Dendritic cell treated with granulocyte-macrophage colony-stimulating factor and Interleukin-4, amounts not matched to agents 40 ng/mL and 50 ng/mL, for 4 days (primary cell): Measurements from ENCODE around the gene PSMC3IP.
"Not testable (repeated sequence)": the region's sequence is repeated elsewhere in the genome, so short reads cannot be mapped to it uniquely, and the experiment has no call there.

Experiments
- H3K27ac Mint-ChIP-seq: one replicate; pipeline ENCODE4 v1.8.0; 2022; ENCODE audit warnings: mild to moderate bottlenecking, mixed read lengths
- H3K27me3 Mint-ChIP-seq: one replicate; pipeline ENCODE4 v1.8.0; 2022; ENCODE audit warnings: mild to moderate bottlenecking, mixed read lengths
- H3K36me3 Mint-ChIP-seq: one replicate; pipeline ENCODE4 v1.8.0; 2022; ENCODE audit warnings: low read depth, mixed read lengths
- H3K4me1 Mint-ChIP-seq: one replicate; pipeline ENCODE4 v1.8.0; 2022; ENCODE audit warnings: low read depth, mixed read lengths
- H3K4me3 Mint-ChIP-seq: one replicate; pipeline ENCODE4 v1.8.0; 2022; ENCODE audit warnings: mild to moderate bottlenecking, moderate library complexity, mixed read lengths
- H3K9me3 Mint-ChIP-seq: one replicate; pipeline ENCODE4 v1.8.0; 2022; ENCODE audit warnings: mixed read lengths
- intact Hi-C: fragments of 100-400 bp; cut with micrococcal nuclease; formaldehyde crosslinking; loops from one replicate; pipeline ENCODE4 v1.15.0; 2022

Gene PSMC3IP, protein sequence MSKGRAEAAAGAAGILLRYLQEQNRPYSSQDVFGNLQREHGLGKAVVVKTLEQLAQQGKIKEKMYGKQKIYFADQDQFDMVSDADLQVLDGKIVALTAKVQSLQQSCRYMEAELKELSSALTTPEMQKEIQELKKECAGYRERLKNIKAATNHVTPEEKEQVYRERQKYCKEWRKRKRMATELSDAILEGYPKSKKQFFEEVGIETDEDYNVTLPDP

DNA sequence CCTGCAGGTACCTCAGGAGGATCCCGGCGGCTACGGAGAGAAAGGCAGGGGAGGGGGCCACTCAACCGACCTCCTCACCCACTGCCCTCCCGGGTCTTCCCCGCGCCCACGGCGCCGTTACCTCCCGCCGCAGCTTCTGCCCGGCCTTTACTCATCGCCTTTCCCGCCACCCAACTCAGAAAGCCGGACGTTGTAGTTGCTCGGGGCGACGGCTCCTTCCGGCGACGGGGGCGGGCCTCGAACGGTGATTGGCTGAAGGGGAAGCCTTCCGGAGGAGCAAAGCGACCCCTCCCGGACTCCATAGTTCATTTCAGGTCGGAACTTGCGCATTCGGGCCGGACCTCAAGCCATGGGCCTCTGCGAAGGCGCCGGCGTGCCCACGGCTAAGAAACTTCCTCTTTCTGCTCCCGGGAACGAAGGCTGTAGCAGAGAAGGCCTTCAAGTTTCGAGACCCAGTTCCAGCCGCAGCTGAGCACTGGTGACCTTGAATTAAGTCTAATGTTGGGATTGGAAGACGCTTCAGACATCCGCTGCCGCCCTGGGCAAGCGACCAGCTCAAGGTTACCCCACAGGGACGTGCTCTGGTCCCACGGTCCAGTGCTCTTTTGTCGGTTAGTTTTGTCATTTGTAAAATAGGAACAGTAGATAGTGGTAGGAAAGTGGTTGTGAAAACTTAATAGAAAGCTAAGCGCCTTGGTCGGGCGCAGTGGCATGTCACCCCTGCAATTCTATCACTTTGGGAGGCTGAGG is at the start of gene PSMC3IP:
Gene PSMC3IP (minus strand): TSS at position 198 of the 750 bp plus-strand sequence. CDS start 43 bp downstream, at position 155.
- Mint-ChIP-seq H3K27me3 (no peaks in the 10 kb centered on the region), H3K9me3 (no peaks in the 10 kb centered on the region), H3K4me1 (peaks cover 55% of the 10 kb centered on the region), H3K36me3 (peaks cover 84% of the 10 kb centered on the region), H3K27ac (peak within 1 kb of the TSS; percentile 95), H3K4me3 (peak within 1 kb of the TSS; percentile 79)
- intact Hi-C loops = loop anchor here (1.0 to 2.0 kb wide), 3 partner anchors 10 to 101 kb away; partner anchors contain the start of genes MLX, RETREG3 and TUBG1

DNA sequence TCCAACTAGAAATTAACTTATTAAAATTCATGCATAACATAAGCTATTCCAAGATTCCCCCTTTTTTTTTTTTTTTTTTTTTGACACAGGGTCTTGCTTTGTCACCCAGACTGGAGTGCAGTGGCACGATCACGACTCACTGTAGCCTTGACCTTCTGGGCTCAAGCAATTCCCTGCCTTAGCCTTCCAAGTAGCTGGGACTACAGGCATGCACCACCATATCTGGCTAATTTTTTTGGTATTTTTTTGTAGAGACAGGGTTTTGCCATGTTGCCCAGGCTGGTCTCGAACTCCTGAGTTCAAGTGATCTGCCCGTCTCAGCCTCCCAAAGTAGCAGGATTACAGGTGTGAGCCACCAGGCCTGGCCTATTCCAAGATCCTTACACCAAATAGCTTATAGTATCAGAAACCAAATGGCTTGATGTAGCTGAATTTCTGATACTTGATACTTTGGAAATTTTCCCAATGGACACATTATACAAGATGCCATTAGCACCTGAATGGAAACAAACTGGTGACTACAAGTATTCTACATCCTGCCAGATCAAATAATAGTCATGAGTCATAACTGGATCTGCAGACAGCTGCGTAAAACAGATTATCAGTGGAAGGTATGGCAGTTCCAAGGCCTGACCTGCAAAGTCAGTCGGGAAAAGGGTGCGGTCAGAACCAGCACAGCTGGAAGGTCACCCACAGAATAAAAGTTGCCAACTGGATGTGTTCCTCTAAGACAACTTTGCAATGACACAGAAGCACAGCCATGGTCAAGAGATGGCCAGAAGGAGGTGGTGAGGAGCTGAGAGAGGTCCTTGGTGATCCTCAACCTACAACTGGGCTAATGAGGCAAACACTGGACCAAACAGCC is 46.4 kb upstream of the PSMC3IP start:
- H3K27me3 Mint-ChIP-seq = no peaks in the 10 kb centered on the region
- no peaks in the 10 kb centered on the region for H3K9me3 Mint-ChIP-seq
- no peak overlapping the region for H3K27ac Mint-ChIP-seq
- no peaks in the 10 kb centered on the region for H3K4me1 Mint-ChIP-seq
- H3K4me3 Mint-ChIP-seq = no peak overlapping the region
- H3K36me3 Mint-ChIP-seq = no peaks in the 10 kb centered on the region
- intact Hi-C loops = no loop called here

DNA sequence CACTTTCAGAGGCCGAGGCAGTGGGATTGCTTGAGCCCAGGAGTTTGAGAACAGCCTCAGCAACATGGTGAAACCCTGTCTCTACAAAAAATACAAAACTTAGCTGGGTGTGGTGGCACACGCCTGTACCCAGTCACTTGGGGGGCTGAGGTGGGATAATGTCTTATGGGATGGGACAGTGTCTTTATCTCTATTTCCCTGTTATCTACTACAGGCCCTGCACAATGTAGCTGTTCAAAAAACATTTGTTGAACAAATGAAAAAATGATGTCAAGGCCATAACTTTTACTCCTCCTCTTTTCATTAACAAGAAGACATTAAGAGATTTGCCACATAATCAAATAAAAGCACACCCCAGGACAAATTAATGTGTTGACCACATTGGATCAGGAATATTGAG is 45.7 kb upstream of the PSMC3IP start:
- Mint-ChIP-seq H3K4me3 (no peak overlapping the region), H3K4me1 (no peaks in the 10 kb centered on the region), H3K9me3 (no peaks in the 10 kb centered on the region), H3K27ac (no peak overlapping the region), H3K27me3 (no peaks in the 10 kb centered on the region), H3K36me3 (no peaks in the 10 kb centered on the region)
- intact Hi-C loops = no loop called here

DNA sequence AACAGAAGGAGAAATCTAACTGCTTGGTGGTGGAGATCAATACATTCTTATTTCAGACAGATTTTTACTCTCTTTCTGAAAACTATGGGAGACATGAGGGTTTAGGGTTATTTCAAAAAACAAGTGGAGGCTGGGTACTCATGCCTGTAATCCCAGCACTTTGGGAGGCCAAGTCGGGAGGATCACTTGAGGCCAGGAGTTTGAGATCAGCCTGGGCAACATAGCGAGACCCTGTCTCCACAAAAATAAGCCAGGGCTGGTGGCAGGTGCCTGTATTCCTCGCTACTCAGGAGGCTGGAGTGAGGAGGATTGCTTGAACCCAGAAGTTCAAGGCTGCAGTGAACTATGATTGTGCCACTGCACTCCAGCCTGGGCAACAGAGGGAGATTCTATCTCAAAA is 44.5 kb upstream of the PSMC3IP start:
- H3K27me3 Mint-ChIP-seq, H3K9me3 Mint-ChIP-seq, H3K4me3 Mint-ChIP-seq, H3K36me3 Mint-ChIP-seq, H3K27ac Mint-ChIP-seq, intact Hi-C loops, H3K4me1 Mint-ChIP-seq: not testable (repeated sequence)

GRCh38 chr17:42618442-42619150 is 41.1 kb upstream of the PSMC3IP start:
- Mint-ChIP-seq H3K9me3 (no peaks in the 10 kb centered on the region), H3K36me3 (peaks cover 24% of the 10 kb centered on the region), H3K27ac (no peak overlapping the region), H3K4me3 (no peak overlapping the region), H3K4me1 (no peaks in the 10 kb centered on the region), H3K27me3 (no peaks in the 10 kb centered on the region)
- intact Hi-C loops = no loop called here

DNA sequence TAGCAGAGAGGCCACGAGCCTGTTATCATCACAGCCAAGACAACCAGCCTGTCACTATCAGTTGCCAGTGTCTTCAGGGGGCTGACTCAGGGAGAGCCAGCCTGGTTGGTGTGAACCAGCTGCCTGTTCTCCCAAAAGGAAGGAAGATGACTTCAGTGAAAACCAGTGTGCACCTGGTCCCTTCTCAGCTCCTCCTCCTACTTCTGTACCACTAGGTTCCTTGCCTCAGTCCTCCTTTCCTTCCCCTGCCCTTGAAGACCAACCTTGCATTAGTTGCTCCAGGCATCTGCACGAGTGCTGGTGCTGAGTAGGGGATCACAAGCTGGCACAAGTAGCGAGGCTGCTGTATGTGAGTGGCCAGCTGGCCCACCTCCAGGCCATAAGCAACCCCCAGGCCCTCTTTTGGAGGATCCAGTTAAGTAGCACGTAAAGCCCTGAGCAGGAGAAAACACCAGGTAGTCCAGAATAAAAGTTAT is 40.5 kb upstream of the PSMC3IP start:
- no peak overlapping the region for H3K27ac Mint-ChIP-seq
- H3K9me3 Mint-ChIP-seq = no peaks in the 10 kb centered on the region
- peaks cover 29% of the 10 kb centered on the region for H3K36me3 Mint-ChIP-seq
- intact Hi-C loops = no loop called here
- H3K27me3 Mint-ChIP-seq = no peaks in the 10 kb centered on the region
- H3K4me3 Mint-ChIP-seq = no peak overlapping the region
- no peaks in the 10 kb centered on the region for H3K4me1 Mint-ChIP-seq

DNA sequence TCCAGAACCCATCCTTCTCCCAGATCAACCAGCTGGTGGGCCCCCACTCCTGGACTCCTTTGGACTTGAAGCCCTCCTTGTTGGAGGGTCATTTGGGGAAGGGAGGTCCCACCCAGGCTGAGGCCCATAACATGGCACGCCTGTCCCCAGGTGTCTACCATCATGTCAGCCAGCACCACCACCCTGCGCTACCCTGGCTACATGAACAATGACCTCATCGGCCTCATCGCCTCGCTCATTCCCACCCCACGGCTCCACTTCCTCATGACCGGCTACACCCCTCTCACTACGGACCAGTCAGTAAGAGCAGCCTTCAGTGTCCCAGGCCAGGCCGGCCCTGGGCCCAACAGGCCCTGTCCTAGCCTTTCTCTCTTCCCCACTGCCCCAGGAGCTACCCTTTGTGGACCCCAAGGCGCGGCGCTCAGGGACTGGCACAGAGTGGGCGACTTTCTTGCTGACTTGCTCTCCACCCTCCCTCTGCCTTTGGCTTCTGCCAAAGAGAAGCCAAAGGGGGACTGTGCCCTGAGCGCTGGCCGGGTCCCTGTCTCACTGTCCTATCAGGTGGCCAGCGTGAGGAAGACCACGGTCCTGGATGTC is 36.3 kb upstream of the PSMC3IP start:
- Mint-ChIP-seq H3K27ac (no peak overlapping the region), H3K36me3 (peaks cover 56% of the 10 kb centered on the region), H3K27me3 (no peaks in the 10 kb centered on the region), H3K4me1 (peaks cover 4% of the 10 kb centered on the region), H3K4me3 (no peak overlapping the region), H3K9me3 (no peaks in the 10 kb centered on the region)
- intact Hi-C loops = no loop called here

DNA sequence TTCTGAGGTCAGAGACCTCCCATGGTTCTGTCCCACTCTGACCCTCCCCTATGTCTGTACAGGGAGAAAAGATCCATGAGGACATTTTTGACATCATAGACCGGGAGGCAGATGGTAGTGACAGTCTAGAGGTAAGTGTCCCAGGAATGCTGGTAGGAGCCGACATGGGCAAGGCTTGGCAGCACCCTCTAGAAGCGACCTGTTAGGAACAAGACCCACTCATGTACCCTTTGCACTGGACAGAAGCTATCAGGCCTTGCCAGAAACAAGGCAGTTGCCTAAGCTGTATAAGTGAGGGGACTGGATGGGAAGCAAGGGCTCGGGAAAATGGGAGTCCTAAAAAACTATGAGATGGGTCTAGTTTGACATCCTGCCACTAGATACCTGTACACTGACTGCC is 34.5 kb upstream of the PSMC3IP start:
- Mint-ChIP-seq H3K4me3 (no peak overlapping the region), H3K4me1 (peaks cover 4% of the 10 kb centered on the region), H3K27ac (no peak overlapping the region), H3K36me3 (peaks cover 60% of the 10 kb centered on the region), H3K27me3 (no peaks in the 10 kb centered on the region), H3K9me3 (no peaks in the 10 kb centered on the region)
- intact Hi-C loops = no loop called here

DNA sequence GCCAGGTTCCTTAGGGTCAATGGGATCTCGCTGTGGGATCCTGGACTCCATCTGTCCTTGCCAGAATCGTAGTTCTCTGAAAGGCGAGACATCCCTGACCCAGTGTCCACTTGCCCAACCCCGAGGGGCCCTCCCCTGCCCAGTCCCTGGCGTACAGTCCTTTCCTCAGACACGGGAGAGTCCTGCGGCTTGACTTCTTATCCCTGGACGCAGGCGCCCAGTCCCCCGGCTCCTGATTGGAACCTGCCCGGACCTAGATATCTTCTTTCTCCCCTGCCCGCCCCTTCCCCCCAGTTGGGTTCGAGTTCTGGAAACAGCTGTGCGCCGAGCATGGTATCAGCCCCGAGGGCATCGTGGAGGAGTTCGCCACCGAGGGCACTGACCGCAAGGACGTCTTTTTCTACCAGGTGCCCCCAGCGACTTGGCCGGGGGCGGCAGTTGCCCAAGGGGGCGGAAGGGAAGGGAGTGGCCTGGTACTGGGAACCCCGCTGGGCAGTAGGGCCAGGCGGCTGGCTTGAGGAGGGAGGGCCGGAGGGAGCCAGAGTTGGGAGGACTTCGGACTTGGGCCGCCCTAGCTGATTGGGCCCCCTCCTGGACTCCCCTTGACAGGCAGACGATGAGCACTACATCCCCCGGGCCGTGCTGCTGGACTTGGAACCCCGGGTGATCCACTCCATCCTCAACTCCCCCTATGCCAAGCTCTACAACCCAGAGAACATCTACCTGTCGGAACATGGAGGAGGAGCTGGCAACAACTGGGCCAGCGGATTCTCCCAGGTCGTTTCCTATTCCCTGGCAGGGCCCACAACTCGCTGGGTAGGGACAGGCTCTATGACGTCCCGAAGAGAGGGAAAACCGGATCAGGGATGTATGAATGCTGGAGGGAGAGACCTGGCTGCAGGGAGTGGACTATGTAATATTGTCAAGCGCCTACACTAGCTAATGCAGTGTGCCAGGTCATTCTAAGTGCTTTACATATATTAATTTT is 32.6 kb upstream of the PSMC3IP start:
- peaks cover 21% of the 10 kb centered on the region for H3K4me1 Mint-ChIP-seq
- peak overlapping the region; percentile 90 for H3K27ac Mint-ChIP-seq
- not testable (repeated sequence) for H3K9me3 Mint-ChIP-seq, H3K27me3 Mint-ChIP-seq
- intact Hi-C loops = loop anchor here (2.0 kb wide), 1 partner anchor 31 kb away; no protein-coding TSS in a partner anchor
- H3K4me3 Mint-ChIP-seq = peak overlapping the region; percentile 99
- H3K36me3 Mint-ChIP-seq = peaks cover 68% of the 10 kb centered on the region

- Mint-ChIP-seq H3K27ac (peak within 1 kb of the TSS; percentile 90), H3K4me1 (peaks cover 26% of the 10 kb centered on the region), H3K9me3 (no peaks in the 10 kb centered on the region), H3K36me3 (peaks cover 68% of the 10 kb centered on the region), H3K27me3 (no peaks in the 10 kb centered on the region), H3K4me3 (peak within 1 kb of the TSS; percentile 99)
- intact Hi-C loops = loop anchor here (2.0 kb wide), 1 partner anchor 30 kb away; no protein-coding TSS in a partner anchor
Observed at GRCh38 chr17:42609182-42609813, 31.8 kb upstream of the PSMC3IP start, which contains the start of the genes RETREG3 and TUBG1. Gene RETREG3 (minus strand): TSS chr17:42609374. CDS start chr17:42609324, 50 bp downstream. Gene TUBG1 (plus strand): TSS chr17:42609683. CDS start chr17:42609738, 55 bp downstream.

- intact Hi-C loops = loop anchor here (1.0 to 2.0 kb wide), 2 partner anchors 30 to 71 kb away; no protein-coding TSS in a partner anchor
- no peaks in the 10 kb centered on the region for H3K9me3 Mint-ChIP-seq
- H3K27me3 Mint-ChIP-seq = no peaks in the 10 kb centered on the region
- peak overlapping the region; percentile 99 for H3K4me3 Mint-ChIP-seq
- peaks cover 27% of the 10 kb centered on the region for H3K4me1 Mint-ChIP-seq
- H3K36me3 Mint-ChIP-seq = peaks cover 68% of the 10 kb centered on the region
- peak overlapping the region; percentile 90 for H3K27ac Mint-ChIP-seq
Observed at GRCh38 chr17:42608305-42609181, 31.0 kb upstream of the PSMC3IP start.
